IMR-90 (cell line): ENCODE measurements around the gene LRRC7.

Experiments used
- BHLHE40 ChIP-seq: fragments of 150-350 bp; IDR thresholded peaks from 2 replicates; pipeline ENCODE4 v1.6.1; 2016; ENCODE audit warnings: mild to moderate bottlenecking, low read depth, low read length
- CEBPB ChIP-seq: IDR thresholded peaks from 2 replicates; pipeline ENCODE4 v1.6.1; 2012; ENCODE audit warnings: low read depth, low read length, improper control_type of control experiment
- CTCF ChIP-seq: conservative IDR thresholded peaks from 2 replicates; pipeline ENCODE4 v1.5.1; 2012; ENCODE audit warnings: mild to moderate bottlenecking, low read depth, low read length, improper control_type of control experiment
- MAZ ChIP-seq: IDR thresholded peaks from 2 replicates; pipeline ENCODE4 v1.6.1; 2012; ENCODE audit warnings: low read depth, mild to moderate bottlenecking, low read length, improper control_type of control experiment, moderate library complexity, borderline replicate concordance
- POLR2A ChIP-seq: IDR thresholded peaks from 2 replicates; pipeline ENCODE4 v1.6.1; 2012; ENCODE audit warnings: mild to moderate bottlenecking, low read depth, low read length
- RCOR1 ChIP-seq: IDR thresholded peaks from 2 replicates; pipeline ENCODE4 v1.6.1; 2012; ENCODE audit warnings: mild to moderate bottlenecking, low read length, improper control_type of control experiment; ENCODE audit not compliant: insufficient replicate concordance
- RFX5 ChIP-seq: IDR thresholded peaks from 2 replicates; pipeline ENCODE4 v1.8.0; 2012; ENCODE audit warnings: low read depth, mild to moderate bottlenecking, low read length, moderate library complexity
- SMC3 ChIP-seq: fragments of 150-350 bp; IDR thresholded peaks from 2 replicates; pipeline ENCODE4 v1.6.1; 2016; ENCODE audit warnings: low read depth, mild to moderate bottlenecking, antibody characterized with exemption, low read length, moderate library complexity
- TF ChIP-seq, protein P1 (sequence below): fragments of 150-350 bp; IDR thresholded peaks from 2 replicates; pipeline ENCODE4 v1.6.1; 2017; ENCODE audit warnings: mild to moderate bottlenecking, antibody characterized with exemption, low read length, low read depth

GRCh38 chr1:69982992-69983391, 415.3 kb downstream of the LRRC7 start:
- TF ChIP-seq RFX5 (no peak), MAZ (no peak), POLR2A (no peak), CTCF (no peak), SMC3 (no peak), CEBPB (peak; percentile 41; the same call in 1 of the 2 replicates), RCOR1 (no peak), BHLHE40 (no peak)
- TF ChIP-seq, protein P1, sequence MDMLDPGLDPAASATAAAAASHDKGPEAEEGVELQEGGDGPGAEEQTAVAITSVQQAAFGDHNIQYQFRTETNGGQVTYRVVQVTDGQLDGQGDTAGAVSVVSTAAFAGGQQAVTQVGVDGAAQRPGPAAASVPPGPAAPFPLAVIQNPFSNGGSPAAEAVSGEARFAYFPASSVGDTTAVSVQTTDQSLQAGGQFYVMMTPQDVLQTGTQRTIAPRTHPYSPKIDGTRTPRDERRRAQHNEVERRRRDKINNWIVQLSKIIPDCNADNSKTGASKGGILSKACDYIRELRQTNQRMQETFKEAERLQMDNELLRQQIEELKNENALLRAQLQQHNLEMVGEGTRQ, result no peak
